Ureter (tissue), 1 donor: ENCODE measurements around the gene PHGDH. TPM values are rescaled to one million over a fixed set of nuclear protein-coding genes. Genes with fewer than 3 reads are reported as not detected.

ENCODE experiments used
- DNase-seq: peaks from one replicate; pipeline ENCODE4 v3.0.0-alpha.2; 2020; ENCODE audit warnings: low spot score
- total RNA-seq: library from RNA; stranded (reverse); gene quantifications from one replicate; pipeline ENCODE4 v1.2.4, GENCODE V29; 2023
- donor health status: DM: yes; HTN: yes; CAD: no.

Gene PHGDH
- total RNA-seq, 1 donor from 2014 or later: 195 TPM

- no peak for DNase-seq
Observed at GRCh38 chr1:119790451-119791198, 78.9 kb downstream of the PHGDH start.

- no peak for DNase-seq
Observed at GRCh38 chr1:119791377-119791776, 79.6 kb downstream of the PHGDH start.

Other genes starting within 250 kb of the PHGDH start
- 0.75 TPM for gene HSD3B1, start 204.7 kb upstream of the PHGDH start, total RNA-seq
- 4.6 TPM for gene ZNF697, start 63.7 kb upstream of the PHGDH start, total RNA-seq
- gene HMGCS2, start 57.0 kb downstream of the PHGDH start, total RNA-seq: 305 TPM
- gene REG4, start 99.5 kb downstream of the PHGDH start, total RNA-seq: not detected
- gene ADAM30, start 184.6 kb downstream of the PHGDH start, total RNA-seq: not detected